Measurements from ENCODE around the gene ACO2. TPM values are rescaled to one million over a fixed set of nuclear protein-coding genes. Genes with fewer than 3 reads are reported as not detected.
A peak's percentile ranks its signal among the peaks of the same experiment; 100 is the strongest.

Gene ACO2
- total and polyA plus RNA-seq, 2 of the 8 experiments (the other 6 are each of a cell fraction or from before 2014, with no cell fraction given), result 52.8 to 75.4 TPM

DNA sequence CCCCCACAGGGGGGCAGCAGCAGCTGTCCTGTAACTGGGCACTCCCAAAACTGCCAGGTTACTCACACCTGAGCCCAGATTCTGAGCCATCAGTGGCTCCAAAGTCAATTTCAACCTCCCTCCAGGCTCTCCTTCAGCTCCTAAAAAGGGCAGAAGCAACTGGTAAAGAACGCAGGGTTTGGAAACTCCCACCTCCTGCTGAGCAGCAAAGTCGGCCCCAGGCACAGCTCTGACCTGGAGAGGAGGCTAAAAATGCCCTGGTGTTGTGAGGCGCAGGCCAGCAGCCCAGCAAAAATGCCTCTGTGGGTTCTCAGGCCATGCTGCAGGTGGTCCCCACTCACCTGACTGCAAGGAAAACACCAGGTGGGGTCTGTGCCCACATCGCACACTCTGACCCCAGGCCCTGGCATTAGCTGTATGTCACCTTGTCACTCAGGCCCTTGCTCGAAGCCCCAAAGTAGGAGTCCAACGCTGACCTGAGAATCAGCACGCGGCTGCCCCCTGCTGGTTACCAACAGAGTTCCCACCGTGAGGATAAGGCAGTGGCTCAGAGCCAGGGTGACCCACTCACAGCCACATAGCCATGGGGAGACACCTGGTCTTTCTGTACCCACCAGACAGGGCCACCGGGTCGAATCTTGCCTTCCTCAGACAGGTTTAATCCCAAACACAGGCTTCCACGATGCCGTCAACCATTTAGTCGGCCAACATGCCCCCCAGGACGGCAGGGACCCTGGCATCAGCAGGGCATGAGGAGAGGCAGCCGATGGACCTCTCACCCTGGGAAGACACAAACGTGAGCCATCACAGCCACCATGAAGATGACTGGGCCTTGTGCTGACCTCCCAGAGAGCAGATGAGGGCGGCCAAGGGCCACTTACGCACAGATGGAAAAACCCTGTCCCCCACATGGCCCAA, 64.2 kb downstream of the ACO2 start:
- H2BK12ac ChIP-seq (ENCODE audit: low read depth, low read length), result no peak overlapping the region
- H2BK120ac ChIP-seq (replicated peaks; ENCODE audit: low read depth, low read length), result no peak overlapping the region
- H3K4me1 ChIP-seq (replicated peaks in 1 of 4; ENCODE audit: control insufficient read depth in 3 of 4, insufficient read depth in 4 of 4, low read length in 3 of 4), result peaks cover 0 to 7% (median 5%) of the 10 kb centered on the region in 4 experiments; a peak in 4 of 7 replicates
- FAIRE-seq, result no peak
- H3K14ac ChIP-seq (ENCODE audit: insufficient read length), result no peak overlapping the region
- H3K9ac ChIP-seq (replicated peaks in 1 of 4; ENCODE audit: extremely low read depth in 1 of 4, low read depth in 3 of 4, low read length in 3 of 4), result peak overlapping the region in 1 of 4 experiments; percentile 23; a peak in 2 of 7 replicates
- ChIA-PET POLR2A (ENCODE audit: partially characterized antibody) (interaction anchor here (0.7 to 1.9 kb wide), 9 partner anchors 7 to 130 kb away, joined by 3 to 15 read pairs (median 3); partner anchors contain the start of genes CSDC2 and POLR3H), CTCF (ENCODE audit: partially characterized antibody) (interaction anchor here (0.6 to 2.3 kb wide), 32 partner anchors 8 to 1527 kb away, joined by 3 to 19 read pairs (median 4); partner anchors contain the start of genes ACO2 and POLR3H)
- peak overlapping the region; percentile 32 for H3K18ac ChIP-seq (ENCODE audit: extremely low read depth, low read length)
- H3K79me2 ChIP-seq (ENCODE audit: control insufficient read depth in 1 of 2, insufficient read depth in 2 of 2, low read length in 2 of 2), result no peaks in the 10 kb centered on the region; a peak in 1 of 4 replicates
- no peak overlapping the region for H3K4me2 ChIP-seq (ENCODE audit: insufficient read depth in 1 of 2, low read depth in 2 of 2, low read length in 2 of 2)
- 0 out of 2 replicates have a peak, but pooled peaks cover 2% of the 10 kb centered on the region for H3K79me1 ChIP-seq (ENCODE audit: low read depth, low read length)
- 68% methylated on average over 19 of the region's 19 CpGs; no CpG with 5 or more reads in 1 of the 2 experiments for WGBS, 2 experiments (ENCODE audit: extremely low coverage in 1 of 2, insufficient coverage in 1 of 2, insufficient read length in 1 of 2, insufficient replicate concordance in 2 of 2, low coverage in 1 of 2, low lambda C conversion rate in 2 of 2, missing lambda C conversion rate in 1 of 2)
- H3K23me2 ChIP-seq (ENCODE audit: low read depth, low read length), result no peaks in the 10 kb centered on the region
- no peaks in the 10 kb centered on the region for H3K9me3 ChIP-seq (ENCODE audit: insufficient read depth in 2 of 2, low read depth in 1 of 2, low read length in 1 of 2)
- H4K8ac ChIP-seq (ENCODE audit: extremely low read depth, insufficient read depth, low read length), result no peak overlapping the region; the same call in 1 of the 2 replicates
- no peak overlapping the region for H3K23ac ChIP-seq (ENCODE audit: insufficient read length)
- no peaks in the 10 kb centered on the region for H3K27me3 ChIP-seq (replicated peaks in 1 of 4; ENCODE audit: control insufficient read depth in 3 of 4, extremely low read depth in 1 of 4, insufficient read depth in 3 of 4, low read length in 3 of 4)
- peak overlapping the region; percentile 48; the same call in 1 of the 2 replicates for H3K27ac ChIP-seq (ENCODE audit: low read depth, low read length)
- peak overlapping the region; percentile 15; the same call in 1 of the 2 replicates for H2BK5ac ChIP-seq (ENCODE audit: low read depth, low read length)
- H4K91ac ChIP-seq (replicated peaks; ENCODE audit: insufficient read length, low read length), result no peak overlapping the region
- H3K56ac ChIP-seq (replicated peaks; ENCODE audit: insufficient read length, low read depth, low read length), result no peak overlapping the region
- no peak overlapping the region for H2AFZ ChIP-seq (ENCODE audit: low read length)
- H2AK5ac ChIP-seq (ENCODE audit: low read depth, low read length), result no peak overlapping the region
- H2BK20ac ChIP-seq (ENCODE audit: low read length), result no peak overlapping the region
- no peak overlapping the region for H3K4ac ChIP-seq (replicated peaks; ENCODE audit: insufficient read length, low read depth, low read length)
- H4K20me1 ChIP-seq (replicated peaks in 1 of 2; ENCODE audit: control insufficient read depth in 1 of 2, insufficient read depth in 2 of 2, low read length in 2 of 2), result peaks cover 8 to 27% of the 10 kb centered on the region in 2 experiments
- peak in 1 of 2 experiments; percentile 91 for DNase-seq (ENCODE audit: low read depth in 1 of 2, low spot score in 2 of 2)
- peaks cover 13 to 32% (median 22%) of the 10 kb centered on the region in 4 experiments; a peak in 7 of 8 replicates for H3K36me3 ChIP-seq (ENCODE audit: control insufficient read depth in 2 of 4, insufficient read depth in 4 of 4, low read length in 3 of 4)
- H3K4me3 ChIP-seq (ENCODE audit: extremely low read depth in 1 of 4, insufficient read depth in 2 of 4, low read depth in 3 of 4, low read length in 4 of 4), result no peak overlapping the region
- no peak overlapping the region for H2BK15ac ChIP-seq (ENCODE audit: low read length)
- H4K5ac ChIP-seq (ENCODE audit: insufficient read length, low read depth, low read length), result no peak overlapping the region
- TF ChIP-seq, protein P1, sequence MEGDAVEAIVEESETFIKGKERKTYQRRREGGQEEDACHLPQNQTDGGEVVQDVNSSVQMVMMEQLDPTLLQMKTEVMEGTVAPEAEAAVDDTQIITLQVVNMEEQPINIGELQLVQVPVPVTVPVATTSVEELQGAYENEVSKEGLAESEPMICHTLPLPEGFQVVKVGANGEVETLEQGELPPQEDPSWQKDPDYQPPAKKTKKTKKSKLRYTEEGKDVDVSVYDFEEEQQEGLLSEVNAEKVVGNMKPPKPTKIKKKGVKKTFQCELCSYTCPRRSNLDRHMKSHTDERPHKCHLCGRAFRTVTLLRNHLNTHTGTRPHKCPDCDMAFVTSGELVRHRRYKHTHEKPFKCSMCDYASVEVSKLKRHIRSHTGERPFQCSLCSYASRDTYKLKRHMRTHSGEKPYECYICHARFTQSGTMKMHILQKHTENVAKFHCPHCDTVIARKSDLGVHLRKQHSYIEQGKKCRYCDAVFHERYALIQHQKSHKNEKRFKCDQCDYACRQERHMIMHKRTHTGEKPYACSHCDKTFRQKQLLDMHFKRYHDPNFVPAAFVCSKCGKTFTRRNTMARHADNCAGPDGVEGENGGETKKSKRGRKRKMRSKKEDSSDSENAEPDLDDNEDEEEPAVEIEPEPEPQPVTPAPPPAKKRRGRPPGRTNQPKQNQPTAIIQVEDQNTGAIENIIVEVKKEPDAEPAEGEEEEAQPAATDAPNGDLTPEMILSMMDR (IDR thresholded peaks at IDR 0.05; ENCODE audit: control extremely low read depth in 1 of 3, insufficient read depth in 1 of 3, low read depth in 1 of 3, low read length in 3 of 3), result peak; percentile 83 to 91 (median 91)
- TF ChIP-seq BRCA1 (IDR thresholded peaks at IDR 0.05; ENCODE audit: low read depth, low read length), result no peak
- no peak for TF ChIP-seq POU5F1 (IDR thresholded peaks at IDR 0.05; ENCODE audit: low read depth, low read length)
- no peak for TF ChIP-seq HDAC2 (IDR thresholded peaks at IDR 0.05; ENCODE audit: borderline replicate concordance in 1 of 2, low read depth in 2 of 2, low read length in 2 of 2)
- TF ChIP-seq KDM5A (IDR thresholded peaks at IDR 0.05; ENCODE audit: low read length), result no peak
- TF ChIP-seq RAD21 (IDR thresholded peaks at IDR 0.05 in 1 of 2, conservative IDR thresholded peaks at IDR 0.05 in 1 of 2; ENCODE audit: low read depth in 2 of 2, low read length in 2 of 2), result peak; percentile 45 to 67
- no peak for TF ChIP-seq BACH1 (IDR thresholded peaks at IDR 0.05; ENCODE audit: low read length)

All from H1 (cell line).